ENCODE results near the gene AGO4.
"Not testable (repeated sequence)": the region's sequence is repeated elsewhere in the genome, so short reads cannot be mapped to it uniquely, and the experiment has no call there.

- TF ChIP-seq CTCF (IDR thresholded peaks at IDR 0.05); ZFX (IDR thresholded peaks at IDR 0.05; ENCODE audit: borderline replicate concordance): not testable (repeated sequence)
These were observed 31.6 kb upstream of the AGO4 start for GRCh38 chr1:35776172-35776571.

Data from 22Rv1 (cell line).